HepG2 (cell line): ENCODE data around the gene CCDC57. TPM values are rescaled to one million over a fixed set of nuclear protein-coding genes. Genes with fewer than 3 reads are reported as not detected.

Experiments
- ADNP ChIP-seq: sonication (generic); formaldehyde crosslinking; IDR thresholded peaks from 2 replicates; pipeline ENCODE4 v1.4.0; 2020; ENCODE audit warnings: missing genetic modification reagents
- AKNA ChIP-seq: sonication (generic); formaldehyde crosslinking; IDR thresholded peaks from 2 replicates; pipeline ENCODE4 v1.4.0; 2020; ENCODE audit warnings: missing genetic modification reagents, borderline replicate concordance
- ASH2L ChIP-seq: fragments of 300-600, 200-600 bp; sonication (generic); IDR thresholded peaks from 2 replicates; pipeline ENCODE4 v1.7.0; 2017; ENCODE audit warnings: low read depth, mild to moderate bottlenecking, moderate library complexity, mixed read lengths, low read length; ENCODE audit not compliant: insufficient read length
- ELF3 ChIP-seq: IDR thresholded peaks from 2 replicates; pipeline ENCODE4 v1.6.1; 2016; ENCODE audit warnings: missing genetic modification reagents, missing compliant biosample characterization
- FOXJ3 ChIP-seq: sonication (generic); formaldehyde crosslinking; IDR thresholded peaks from 2 replicates; pipeline ENCODE4 v1.4.0; 2020; ENCODE audit warnings: missing genetic modification reagents, mild to moderate bottlenecking, borderline replicate concordance
- GATAD1 ChIP-seq: IDR thresholded peaks from 2 replicates; pipeline ENCODE4 v1.6.1; 2016; ENCODE audit warnings: missing genetic modification reagents, missing compliant biosample characterization
- LCORL ChIP-seq, 2 experiments: fragments of 450-650 bp in 1 of 2; sonication (generic) in 1 of 2; formaldehyde crosslinking in 1 of 2; IDR thresholded peaks; 2 replicates each; pipeline versions ENCODE4 v1.5.0 to v1.6.1; 2017 to 2020; ENCODE audit warnings: antibody characterized with exemption in 1 of 2, missing genetic modification reagents in 1 of 2
- MLX ChIP-seq: IDR thresholded peaks from 2 replicates; pipeline ENCODE4 v1.6.1; 2016
- PAF1 ChIP-seq: IDR thresholded peaks from 2 replicates; pipeline ENCODE4 v1.6.1; 2016; ENCODE audit warnings: missing genetic modification reagents, missing compliant biosample characterization
- SAP130 ChIP-seq: IDR thresholded peaks from 2 replicates; pipeline ENCODE4 v1.6.1; 2016; ENCODE audit warnings: low read depth
- SRY ChIP-seq: sonication (generic); formaldehyde crosslinking; IDR thresholded peaks from 2 replicates; pipeline ENCODE4 v1.8.0; 2022; ENCODE audit warnings: mild to moderate bottlenecking, missing genetic modification reagents
- THAP7 ChIP-seq: sonication (generic); formaldehyde crosslinking; IDR thresholded peaks from 2 replicates; pipeline ENCODE4 v1.8.1; 2023; ENCODE audit warnings: mild to moderate bottlenecking, missing genetic modification reagents
- XRCC5 ChIP-seq: fragments of 200-400 bp; formaldehyde crosslinking; optimal IDR thresholded peaks from 2 replicates; pipeline ENCODE3; 2017; ENCODE audit warnings: mild to moderate bottlenecking, low read length
- ZBTB38 ChIP-seq: sonication (generic); formaldehyde crosslinking; IDR thresholded peaks from 2 replicates; pipeline ENCODE4 v1.5.1; 2020; ENCODE audit warnings: mild to moderate bottlenecking, missing genetic modification reagents
- ZC3H13 ChIP-seq: sonication (generic); formaldehyde crosslinking; IDR thresholded peaks from 2 replicates; pipeline ENCODE4 v1.8.1; 2023; ENCODE audit warnings: mild to moderate bottlenecking, missing genetic modification reagents, moderate library complexity
- ZIK1 ChIP-seq: sonication (generic); formaldehyde crosslinking; IDR thresholded peaks from 2 replicates; pipeline ENCODE4 v1.5.0; 2020; ENCODE audit warnings: mild to moderate bottlenecking, low read depth, missing genetic modification reagents, borderline replicate concordance
- ZNF24 ChIP-seq: fragments of 450-650 bp; IDR thresholded peaks from 2 replicates; pipeline ENCODE4 v1.6.1; 2017; ENCODE audit warnings: antibody characterized with exemption, mild to moderate bottlenecking
- ZNF432 ChIP-seq: sonication (generic); formaldehyde crosslinking; IDR thresholded peaks from 2 replicates; pipeline ENCODE4 v1.5.0; 2020; ENCODE audit warnings: missing genetic modification reagents, mild to moderate bottlenecking, borderline replicate concordance
- ZNF501 ChIP-seq: sonication (generic); formaldehyde crosslinking; IDR thresholded peaks from 2 replicates; pipeline ENCODE4 v1.5.1; 2020; ENCODE audit warnings: mild to moderate bottlenecking, moderate library complexity, missing genetic modification reagents
- ZSCAN25 ChIP-seq: sonication (generic); formaldehyde crosslinking; IDR thresholded peaks from 2 replicates; pipeline ENCODE4 v1.8.0; 2022; ENCODE audit warnings: mild to moderate bottlenecking, missing genetic modification reagents
- ZSCAN31 ChIP-seq: sonication (generic); formaldehyde crosslinking; IDR thresholded peaks from 2 replicates; pipeline ENCODE4 v1.5.0; 2020; ENCODE audit warnings: low read depth, mild to moderate bottlenecking, missing genetic modification reagents
- polyA plus RNA-seq, 8 experiments: library from polyadenylated mRNA; depleted of rRNA in 3 of 8; stranded (reverse) in 7 of 8; unstranded in 1 of 8; fragments of >200 nt; fragmentation: Illumina TruSeq in 4 of 8; extraction: Trizol in 4 of 8; gene quantifications; 2 replicates each; pipeline versions ENCODE4 v1.2.1 to v1.2.3, GENCODE V29; 2011 to 2016; ENCODE audit warnings: low read depth in 4 of 8, missing spikeins in 1 of 8, mixed read lengths in 1 of 8; ENCODE audit not compliant: insufficient read depth in 1 of 8
- total RNA-seq, 5 experiments: library from RNA; depleted of rRNA; stranded (reverse); fragments of >200 nt; fragmentation: Illumina TruSeq; extraction: Trizol; gene quantifications; 2 replicates each; pipeline ENCODE4 v1.2.3, GENCODE V29; 2016; ENCODE audit warnings: low read depth in 1 of 5
- TF ChIP-seq, protein P1 (sequence below): sonication (generic); formaldehyde crosslinking; IDR thresholded peaks from 2 replicates; pipeline ENCODE4 v1.4.0; 2020; ENCODE audit warnings: mild to moderate bottlenecking, missing genetic modification reagents

CCDC57 gene
- total and polyA plus RNA-seq, 2 of the 13 experiments (the other 11 are each of a cell fraction or from before 2014, with no cell fraction given) = 59.3 to 59.9 TPM

DNA sequence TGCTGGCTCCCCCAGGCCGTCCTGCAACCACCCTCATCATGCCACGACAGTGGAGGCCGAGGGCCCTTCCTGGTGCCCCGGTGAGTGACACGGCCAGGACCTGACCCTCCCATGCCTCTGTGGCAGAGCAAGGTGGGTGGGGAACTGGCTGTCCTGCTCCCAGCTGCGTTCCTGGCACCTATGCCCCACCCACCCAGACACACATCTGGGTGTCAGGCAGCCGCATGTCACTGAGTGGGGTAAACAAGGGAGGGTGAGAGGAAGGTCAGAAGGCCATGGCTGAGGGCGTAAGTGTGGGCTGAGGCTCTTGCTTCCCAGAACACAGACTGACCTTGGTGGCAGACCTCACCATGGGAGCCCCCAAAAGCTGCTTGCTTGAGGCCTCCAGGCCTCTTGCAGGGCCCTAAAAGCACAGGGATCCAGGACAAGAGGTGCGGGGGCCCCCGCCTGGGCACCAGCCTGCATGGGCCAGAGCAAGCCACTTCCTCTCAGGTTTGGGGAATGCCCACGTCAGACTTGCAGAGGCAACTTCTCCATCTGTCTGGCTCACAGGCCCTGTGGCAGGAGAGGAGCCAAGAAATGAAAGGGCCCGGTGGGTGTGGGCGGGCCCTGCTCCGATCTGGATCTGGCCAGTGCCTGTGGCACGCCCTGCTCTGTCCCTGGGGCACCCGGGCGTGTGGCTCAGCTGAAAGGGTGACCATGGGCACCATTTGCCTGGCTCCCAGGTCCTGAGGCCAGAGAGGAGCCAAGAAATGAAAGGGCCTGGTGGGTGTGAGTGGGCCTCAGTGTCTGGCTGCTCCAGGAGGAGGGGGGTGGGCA is 3.9 kb upstream of the CCDC57 start (continued):
- TF ChIP-seq FOXJ3 (CRISPR knock-in tag) = no peak
- no peak for TF ChIP-seq ZNF24
- no peak for TF ChIP-seq AKNA (CRISPR knock-in tag)
- no peak for TF ChIP-seq ZNF432 (CRISPR knock-in tag)
- no peak for TF ChIP-seq ZSCAN31
- no peak; the same call in 1 of the 2 replicates for TF ChIP-seq ZBTB38 (CRISPR knock-in tag)
- TF ChIP-seq XRCC5 = no peak
- TF ChIP-seq, protein P1, sequence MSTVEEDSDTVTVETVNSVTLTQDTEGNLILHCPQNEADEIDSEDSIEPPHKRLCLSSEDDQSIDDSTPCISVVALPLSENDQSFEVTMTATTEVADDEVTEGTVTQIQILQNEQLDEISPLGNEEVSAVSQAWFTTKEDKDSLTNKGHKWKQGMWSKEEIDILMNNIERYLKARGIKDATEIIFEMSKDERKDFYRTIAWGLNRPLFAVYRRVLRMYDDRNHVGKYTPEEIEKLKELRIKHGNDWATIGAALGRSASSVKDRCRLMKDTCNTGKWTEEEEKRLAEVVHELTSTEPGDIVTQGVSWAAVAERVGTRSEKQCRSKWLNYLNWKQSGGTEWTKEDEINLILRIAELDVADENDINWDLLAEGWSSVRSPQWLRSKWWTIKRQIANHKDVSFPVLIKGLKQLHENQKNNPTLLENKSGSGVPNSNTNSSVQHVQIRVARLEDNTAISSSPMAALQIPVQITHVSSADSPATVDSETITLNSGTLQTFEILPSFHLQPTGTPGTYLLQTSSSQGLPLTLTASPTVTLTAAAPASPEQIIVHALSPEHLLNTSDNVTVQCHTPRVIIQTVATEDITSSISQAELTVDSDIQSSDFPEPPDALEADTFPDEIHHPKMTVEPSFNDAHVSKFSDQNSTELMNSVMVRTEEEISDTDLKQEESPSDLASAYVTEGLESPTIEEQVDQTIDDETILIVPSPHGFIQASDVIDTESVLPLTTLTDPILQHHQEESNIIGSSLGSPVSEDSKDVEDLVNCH (CRISPR knock-in tag) = no peak
- no peak for TF ChIP-seq ASH2L
- 0 out of 2 replicates have a peak, but pooled peaks have one; percentile 63 for TF ChIP-seq GATAD1 (CRISPR knock-in tag)
- TF ChIP-seq LCORL (IDR thresholded peaks at IDR 0.05) = no peak
- peak; percentile 85 for TF ChIP-seq LCORL (CRISPR knock-in tag; IDR thresholded peaks at IDR 0.05)
- no peak for TF ChIP-seq SRY (CRISPR knock-in tag)
- TF ChIP-seq ZIK1 (CRISPR knock-in tag) = no peak; the same call in 1 of the 2 replicates
- TF ChIP-seq ZNF501 (CRISPR knock-in tag) = peak; percentile 57
- TF ChIP-seq SAP130 (CRISPR knock-in tag) = peak; percentile 93
- no peak; the same call in 1 of the 2 replicates for TF ChIP-seq MLX (CRISPR knock-in tag)
- TF ChIP-seq ADNP (CRISPR knock-in tag) = no peak
- no peak for TF ChIP-seq ZSCAN25
- TF ChIP-seq ELF3 (CRISPR knock-in tag) = peak; percentile 5; the same call in 1 of the 2 replicates
- peak; percentile 55; the same call in 1 of the 2 replicates for TF ChIP-seq ZC3H13 (CRISPR knock-in tag)
- TF ChIP-seq PAF1 (CRISPR knock-in tag) = no peak
- no peak; the same call in 1 of the 2 replicates for TF ChIP-seq THAP7 (CRISPR knock-in tag)
